GM12892 (cell line): ENCODE measurements around the gene NCAPG.
A peak's percentile ranks its signal among the peaks of the same experiment; 100 is the strongest.

Experiments used
- DNase-seq: peaks from one replicate; pipeline ENCODE4 v3.0.0; 2011; ENCODE audit not compliant: insufficient read length
- FAIRE-seq: peaks from 2 replicates; lab custom pipeline; 2011; peaks lifted over from hg19 to GRCh38; lab: Jason Lieb, UNC
- POLR2A ChIP-seq: IDR thresholded peaks from 2 replicates; pipeline ENCODE4 v1.6.1; 2011; ENCODE audit warnings: low read depth, low read length, control low read depth
- POLR2AphosphoS5 ChIP-seq: IDR thresholded peaks from 2 replicates; pipeline ENCODE4 v1.6.1; 2011; ENCODE audit warnings: low read depth, low read length, control low read depth
- TAF1 ChIP-seq: IDR thresholded peaks from 2 replicates; pipeline ENCODE4 v1.6.1; 2011; ENCODE audit warnings: low read depth, mild to moderate bottlenecking, control low read depth, low read length, borderline replicate concordance

NCAPG gene

DNA sequence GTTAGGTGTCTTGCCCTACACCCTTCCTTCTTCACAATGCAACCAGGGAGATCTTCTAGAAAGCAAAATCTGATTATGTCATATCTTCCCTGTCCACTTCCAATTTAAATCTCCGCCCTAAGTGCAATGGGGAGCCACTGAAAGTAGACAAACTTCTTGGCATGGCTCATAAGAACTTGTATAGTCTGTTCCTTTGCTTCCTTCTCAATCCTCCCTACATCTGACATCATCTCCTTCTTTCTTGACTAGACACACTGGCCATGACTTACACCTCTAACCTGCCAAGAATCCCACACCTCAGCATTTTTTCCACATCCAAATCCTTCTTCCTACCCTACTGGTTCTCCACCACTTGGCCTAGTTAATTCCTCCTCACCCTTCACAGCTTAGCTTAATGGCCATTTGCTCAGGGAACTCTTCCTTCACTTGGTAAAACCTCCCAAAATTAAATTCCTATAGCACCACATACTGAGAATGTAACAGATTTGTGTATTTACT, 55.1 kb downstream of the NCAPG start:
- no peak for TF ChIP-seq POLR2A
- no peak for TF ChIP-seq POLR2AphosphoS5
- no peak for TF ChIP-seq TAF1
- DNase-seq (no peak), FAIRE-seq (no peak)

GRCh38 chr4:17866810-17867209, 56.0 kb downstream of the NCAPG start:
- FAIRE-seq (no peak), DNase-seq (no peak)

DNA sequence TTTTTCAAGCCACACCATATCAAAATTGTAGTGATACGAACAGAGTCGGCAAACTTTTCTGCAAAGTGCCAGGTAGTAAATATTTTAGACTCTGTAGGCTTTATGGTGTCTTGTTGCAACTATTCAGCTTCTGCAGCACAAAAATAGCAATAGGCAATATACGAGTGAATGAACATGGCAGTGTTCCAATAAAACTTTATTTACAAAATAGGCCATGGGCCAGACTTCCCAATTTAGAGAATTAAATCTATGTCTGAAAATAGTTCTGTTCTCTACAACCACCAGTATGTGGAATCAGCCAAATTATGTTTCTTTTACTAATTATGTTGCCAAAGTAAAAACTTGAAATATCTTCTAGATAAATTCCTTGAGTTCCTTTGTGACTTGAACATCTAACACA, 56.5 kb downstream of the NCAPG start:
- TF ChIP-seq POLR2A (no peak), TAF1 (no peak), POLR2AphosphoS5 (no peak)

More at GRCh38 chr4:17866810-17867209, 56.0 kb downstream of the NCAPG start:
- TF ChIP-seq POLR2A (no peak), TAF1 (no peak), POLR2AphosphoS5 (no peak)

GRCh38 chr4:17869327-17869726, 58.5 kb downstream of the NCAPG start:
- no peak for TF ChIP-seq POLR2AphosphoS5
- no peak for TF ChIP-seq POLR2A
- no peak for TF ChIP-seq TAF1
- FAIRE-seq (no peak), DNase-seq (no peak)

More for the DNA sequence above, 56.5 kb downstream of the NCAPG start:
- no peak for DNase-seq
- no peak for FAIRE-seq

- peak; percentile 88 for FAIRE-seq
- TF ChIP-seq POLR2A, result no peak
- TF ChIP-seq TAF1, result no peak
- TF ChIP-seq POLR2AphosphoS5, result no peak
- DNase-seq, result no peak
Measured at GRCh38 chr4:17875402-17876070, 64.8 kb downstream of the NCAPG start.

DNA sequence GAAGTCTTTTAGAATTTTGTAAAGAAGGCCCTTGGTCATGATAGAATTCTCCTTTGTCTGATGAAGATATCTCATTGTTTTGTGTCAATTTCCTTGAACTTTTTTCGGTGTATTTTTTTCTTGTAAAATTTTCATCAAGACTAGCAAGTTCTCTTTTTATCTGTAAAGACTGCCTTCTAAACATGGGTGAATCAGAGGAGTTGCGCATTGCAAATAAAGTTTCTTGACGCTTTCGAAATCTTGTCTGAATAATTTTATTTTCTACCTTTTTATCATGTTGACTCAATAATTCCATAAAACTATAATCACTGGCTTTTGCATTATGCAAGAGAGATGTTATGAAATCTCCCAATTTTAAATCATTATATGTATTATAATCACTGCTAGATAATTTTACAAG, 66.2 kb downstream of the NCAPG start:
- DNase-seq (no peak), FAIRE-seq (no peak)
- TF ChIP-seq POLR2A, result no peak
- no peak for TF ChIP-seq TAF1
- TF ChIP-seq POLR2AphosphoS5, result no peak

GRCh38 chr4:17877661-17878060, 66.9 kb downstream of the NCAPG start:
- TF ChIP-seq TAF1 (no peak), POLR2AphosphoS5 (no peak)
- FAIRE-seq (no peak), DNase-seq (no peak)

DNA sequence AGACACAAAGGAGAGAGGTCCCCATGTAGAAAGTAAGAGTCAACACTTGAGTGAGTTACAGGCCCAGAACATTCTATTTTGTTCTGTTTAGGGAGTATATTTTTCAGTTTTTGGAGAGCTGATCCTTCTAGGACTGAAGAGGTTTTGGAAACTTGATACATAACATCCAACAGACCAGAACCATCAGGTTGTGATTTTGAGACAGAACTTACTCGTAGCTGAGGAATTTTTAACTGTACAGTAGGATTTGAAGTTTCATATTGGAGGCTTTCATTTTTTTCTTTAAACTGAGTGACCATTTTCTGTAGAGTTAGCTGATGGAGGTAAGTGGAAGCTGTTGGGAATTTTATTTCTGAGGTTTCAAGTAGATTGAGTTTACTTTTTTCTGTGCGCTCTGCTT, 73.3 kb downstream of the NCAPG start:
- no peak for FAIRE-seq
- TF ChIP-seq POLR2A, result no peak
- no peak for TF ChIP-seq TAF1
- no peak for TF ChIP-seq POLR2AphosphoS5
- no peak for DNase-seq

DNA sequence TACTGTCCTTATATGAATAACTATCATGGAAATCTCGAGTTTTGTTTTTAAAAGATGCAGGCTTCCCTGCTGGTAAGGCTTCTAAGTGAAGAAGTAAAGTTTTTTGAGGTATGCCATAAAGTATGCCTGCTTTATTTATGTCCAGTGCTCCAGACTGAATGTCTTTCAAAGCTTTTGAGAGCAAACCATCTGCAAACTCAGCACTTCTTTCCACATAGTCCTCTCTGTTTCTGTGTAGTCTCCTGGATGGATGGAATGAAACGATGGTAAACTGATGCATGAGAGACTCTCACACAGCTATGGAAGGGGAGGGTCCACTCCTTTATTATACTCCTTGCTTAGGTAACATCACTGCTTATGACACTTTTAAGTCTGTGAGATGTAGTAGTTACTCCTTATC, 73.7 kb downstream of the NCAPG start:
- FAIRE-seq (no peak), DNase-seq (no peak)
- TF ChIP-seq TAF1, result no peak
- TF ChIP-seq POLR2AphosphoS5, result no peak
- no peak for TF ChIP-seq POLR2A

DNA sequence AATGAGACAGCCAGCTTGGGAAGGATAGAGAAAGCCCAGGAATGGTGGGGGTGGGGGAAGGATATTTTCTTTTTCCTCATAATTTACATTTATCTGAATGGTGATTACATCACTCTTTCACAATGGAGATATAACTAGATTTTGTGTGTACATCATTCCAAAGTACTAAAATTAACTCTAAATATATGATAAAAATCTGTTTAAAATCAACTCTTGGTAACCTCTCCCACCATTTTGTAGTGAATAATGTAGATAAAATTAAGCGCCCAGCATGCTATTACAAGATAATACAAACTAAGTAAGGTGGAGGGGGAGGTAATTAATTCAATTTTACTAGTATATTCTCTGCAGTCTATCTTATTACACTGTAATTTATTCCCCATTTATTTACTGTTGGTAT, 78.9 kb downstream of the NCAPG start:
- FAIRE-seq (no peak), DNase-seq (no peak)
- no peak for TF ChIP-seq TAF1
- no peak for TF ChIP-seq POLR2A
- TF ChIP-seq POLR2AphosphoS5, result no peak

- DNase-seq, result no peak
- TF ChIP-seq POLR2A, result no peak
- TF ChIP-seq TAF1, result no peak
- no peak for TF ChIP-seq POLR2AphosphoS5
- FAIRE-seq, result no peak
Measured at GRCh38 chr4:17894421-17894820, 83.6 kb downstream of the NCAPG start.
